ENCODE data around the gene PPM1A. TPM values are rescaled to one million over a fixed set of nuclear protein-coding genes. Genes with fewer than 3 reads are reported as not detected.

Gene PPM1A
- total RNA-seq, 2 experiments from 2014 or later, result 40.0 to 40.5 TPM

GRCh38 chr14:60346706-60347105 lies 97.7 kb downstream of the PPM1A start:
- DNase-seq, result no peak
- Mint-ChIP-seq H3K4me3 (no peak overlapping the region), H3K27me3 (peaks cover 2% of the 10 kb centered on the region), H3K36me3 (ENCODE audit: low read depth) (no peaks in the 10 kb centered on the region), H3K4me1 (ENCODE audit: low read depth) (no peaks in the 10 kb centered on the region), H3K9me3 (no peaks in the 10 kb centered on the region), H3K27ac (no peak overlapping the region)
- CTCF ChIA-PET, result interaction anchor here (1.2 to 4.8 kb wide), 3 partner anchors 16 to 212 kb away, joined by 6 to 34 read pairs (median 7); no protein-coding TSS in a partner anchor
- POLR2A ChIA-PET, result no interaction called here
- ATAC-seq, result no peak
- TF ChIP-seq, protein P1, sequence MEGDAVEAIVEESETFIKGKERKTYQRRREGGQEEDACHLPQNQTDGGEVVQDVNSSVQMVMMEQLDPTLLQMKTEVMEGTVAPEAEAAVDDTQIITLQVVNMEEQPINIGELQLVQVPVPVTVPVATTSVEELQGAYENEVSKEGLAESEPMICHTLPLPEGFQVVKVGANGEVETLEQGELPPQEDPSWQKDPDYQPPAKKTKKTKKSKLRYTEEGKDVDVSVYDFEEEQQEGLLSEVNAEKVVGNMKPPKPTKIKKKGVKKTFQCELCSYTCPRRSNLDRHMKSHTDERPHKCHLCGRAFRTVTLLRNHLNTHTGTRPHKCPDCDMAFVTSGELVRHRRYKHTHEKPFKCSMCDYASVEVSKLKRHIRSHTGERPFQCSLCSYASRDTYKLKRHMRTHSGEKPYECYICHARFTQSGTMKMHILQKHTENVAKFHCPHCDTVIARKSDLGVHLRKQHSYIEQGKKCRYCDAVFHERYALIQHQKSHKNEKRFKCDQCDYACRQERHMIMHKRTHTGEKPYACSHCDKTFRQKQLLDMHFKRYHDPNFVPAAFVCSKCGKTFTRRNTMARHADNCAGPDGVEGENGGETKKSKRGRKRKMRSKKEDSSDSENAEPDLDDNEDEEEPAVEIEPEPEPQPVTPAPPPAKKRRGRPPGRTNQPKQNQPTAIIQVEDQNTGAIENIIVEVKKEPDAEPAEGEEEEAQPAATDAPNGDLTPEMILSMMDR (IDR thresholded peaks at IDR 0.05), result no peak
- intact Hi-C loops (cut with micrococcal nuclease), result no loop called here

DNA sequence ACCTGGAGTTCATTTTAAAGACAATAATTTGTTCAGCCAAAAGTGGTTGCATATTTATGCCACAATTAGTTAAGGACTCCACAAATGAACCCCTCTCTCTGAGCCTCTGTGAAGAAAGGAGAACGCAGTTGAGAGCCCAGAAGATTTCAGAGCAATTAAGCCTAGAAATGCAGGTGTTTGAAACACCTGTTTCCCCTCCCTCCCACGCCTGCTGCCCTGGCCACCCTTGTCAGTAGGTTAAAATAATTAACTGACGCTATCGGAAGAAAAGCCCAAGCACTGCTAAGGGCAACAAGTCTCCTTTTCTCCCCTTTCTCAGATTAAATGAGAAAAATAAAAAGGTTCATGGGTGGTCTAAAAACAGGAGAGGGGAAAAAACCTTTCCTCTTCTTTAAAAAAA lies 99.2 kb downstream of the PPM1A start:
- ATAC-seq (no peak), DNase-seq (no peak)
- Mint-ChIP-seq H3K4me1 (ENCODE audit: low read depth) (no peaks in the 10 kb centered on the region), H3K9me3 (no peaks in the 10 kb centered on the region), H3K4me3 (no peak overlapping the region), H3K27ac (no peak overlapping the region), H3K27me3 (peaks cover 2% of the 10 kb centered on the region), H3K36me3 (ENCODE audit: low read depth) (no peaks in the 10 kb centered on the region)
- ChIA-PET POLR2A (no interaction called here), CTCF (interaction anchor here (1.0 to 4.8 kb wide), 7 partner anchors 9 to 213 kb away, joined by 3 to 34 read pairs (median 17); no protein-coding TSS in a partner anchor)
- TF ChIP-seq, protein P1 (IDR thresholded peaks at IDR 0.05), result no peak
- intact Hi-C loops (cut with micrococcal nuclease), result no loop called here

Other genes with a start within 250 kb of the PPM1A start
- 10 to 100 TPM; 28.2 to 30.0 TPM for gene PCNX4, start 157.3 kb upstream of the PPM1A start, total RNA-seq
- 10 to 100 TPM; 46.4 to 46.6 TPM for gene DHRS7, start 83.8 kb upstream of the PPM1A start, total RNA-seq
- gene C14orf39, start 236.8 kb downstream of the PPM1A start, total RNA-seq, result not detected

Measured in activated CD8-positive, alpha-beta T cell treated with anti-CD3 and anti-CD28 coated beads for 36 hours (primary cell).